PC-3 (cell line): ENCODE data around the gene RAB40C. TPM values are rescaled to one million over a fixed set of nuclear protein-coding genes. Genes with fewer than 3 reads are reported as not detected.

ENCODE experiments used
- ATAC-seq: fragments of 200-7000 bp; cut with Tn5 transposase; 2 replicates; pipeline ENCODE4 v1.9.1; 2020; ENCODE audit warnings: mild to moderate bottlenecking, moderate library complexity
- BruUV-seq: library from RNA; stranded (reverse); fragments of 400-500 nt; replicated peaks from 2 replicates; lab custom pipeline; 2021; lab: Mats Ljungman, UMichigan
- CTCF ChIA-PET: fragments of 300-600 bp; sonication (Branson Sonifier 250); formaldehyde crosslinking; loops from one replicate; lab custom pipeline; 2022; ENCODE audit warnings: antibody characterized with exemption; lab: Charles Lee
- POLR2A ChIA-PET: fragments of 300-600 bp; sonication (Branson Sonifier 250); formaldehyde crosslinking; loops from one replicate; lab custom pipeline; 2022; ENCODE audit warnings: antibody characterized with exemption; ENCODE audit not compliant: unreplicated experiment; lab: Charles Lee
- DNase-seq: peaks from one replicate; pipeline ENCODE4 v3.0.0-alpha.2; 2015
- H2AFZ ChIP-seq: fragments of 300-600 bp; sonication (generic); 2 replicates; pipeline ENCODE4 v1.6.0; 2016; ENCODE audit warnings: antibody characterized with exemption, low read length
- H3F3A ChIP-seq: fragments of 300-600 bp; sonication (generic); one replicate; pipeline ENCODE4 v1.6.0; 2017; ENCODE audit warnings: antibody characterized with exemption, low read length, control low read depth, mild to moderate bottlenecking; ENCODE audit not compliant: unreplicated experiment
- H3K27ac ChIP-seq: fragments of 300-600 bp; sonication (generic); 2 replicates; pipeline ENCODE4 v1.5.1; 2016; ENCODE audit warnings: mild to moderate bottlenecking, low read length
- H3K27me3 ChIP-seq: fragments of 300-600 bp; sonication (generic); 2 replicates; pipeline ENCODE4 v1.6.1; 2016; ENCODE audit warnings: low read length, mixed read lengths
- H3K36me3 ChIP-seq: fragments of 300-600 bp; sonication (generic); 2 replicates; pipeline ENCODE4 v1.6.1; 2016; ENCODE audit warnings: low read depth, mixed run types, low read length, mixed read lengths
- H3K4me1 ChIP-seq: fragments of 300-600 bp; sonication (generic); 2 replicates; pipeline ENCODE4 v1.5.1; 2016; ENCODE audit warnings: low read length; ENCODE audit not compliant: insufficient read depth
- H3K4me2 ChIP-seq: fragments of 300-600 bp; sonication (generic); 2 replicates; pipeline ENCODE4 v1.6.0; 2016; ENCODE audit warnings: low read length
- H3K4me3 ChIP-seq: fragments of 300-600 bp; sonication (generic); 2 replicates; pipeline ENCODE4 v1.5.1; 2016; ENCODE audit warnings: mild to moderate bottlenecking, low read length, mixed read lengths
- H3K79me2 ChIP-seq: fragments of 300-600 bp; sonication (generic); 2 replicates; pipeline ENCODE4 v1.6.1; 2017; ENCODE audit warnings: low read length, mixed read lengths
- H3K9ac ChIP-seq: fragments of 300-600 bp; sonication (generic); 2 replicates; pipeline ENCODE4 v1.6.0; 2016; ENCODE audit warnings: mild to moderate bottlenecking, low read length
- H3K9me2 ChIP-seq: fragments of 300-600 bp; sonication (generic); replicated peaks from 2 replicates; pipeline ENCODE4 v1.6.1; 2016; ENCODE audit warnings: mixed run types, low read length, mixed read lengths
- H3K9me3 ChIP-seq: fragments of 300-600 bp; sonication (generic); 2 replicates; pipeline ENCODE4 v1.6.1; 2016; ENCODE audit warnings: low read length, mixed read lengths
- H4K20me1 ChIP-seq: fragments of 300-600 bp; sonication (generic); 2 replicates; pipeline ENCODE4 v1.6.1; 2016; ENCODE audit warnings: low read length, mixed read lengths
- EZH2 ChIP-seq: fragments of 300-600 bp; sonication (generic); IDR thresholded peaks from one replicate; pipeline ENCODE4 v1.6.1; 2017; ENCODE audit warnings: antibody characterized with exemption, mild to moderate bottlenecking, low read length; ENCODE audit not compliant: unreplicated experiment
- EZH2phosphoT487 ChIP-seq: fragments of 300-600 bp; sonication (generic); IDR thresholded peaks from 2 replicates; pipeline ENCODE4 v1.6.1; 2018; ENCODE audit warnings: mild to moderate bottlenecking, antibody characterized with exemption, low read length, borderline replicate concordance
- intact Hi-C: fragments of 100-400 bp; cut with micrococcal nuclease; formaldehyde crosslinking; loops from 2 replicates; pipeline ENCODE4 v1.9.0; 2023
- total RNA-seq: library from RNA; depleted of rRNA; stranded (reverse); fragments of >200 nt; gene quantifications from 2 replicates; pipeline ENCODE4 v1.2.3, GENCODE V29; 2014
- TF ChIP-seq, protein P1 (sequence below): fragments of 300-600 bp; sonication (generic); conservative IDR thresholded peaks from 2 replicates; pipeline ENCODE4 v1.5.1; 2017; ENCODE audit warnings: antibody characterized with exemption, low read depth, mild to moderate bottlenecking, low read length

RAB40C gene
- total RNA-seq, 1 experiment from 2014 or later, result 19.5 TPM

DNA sequence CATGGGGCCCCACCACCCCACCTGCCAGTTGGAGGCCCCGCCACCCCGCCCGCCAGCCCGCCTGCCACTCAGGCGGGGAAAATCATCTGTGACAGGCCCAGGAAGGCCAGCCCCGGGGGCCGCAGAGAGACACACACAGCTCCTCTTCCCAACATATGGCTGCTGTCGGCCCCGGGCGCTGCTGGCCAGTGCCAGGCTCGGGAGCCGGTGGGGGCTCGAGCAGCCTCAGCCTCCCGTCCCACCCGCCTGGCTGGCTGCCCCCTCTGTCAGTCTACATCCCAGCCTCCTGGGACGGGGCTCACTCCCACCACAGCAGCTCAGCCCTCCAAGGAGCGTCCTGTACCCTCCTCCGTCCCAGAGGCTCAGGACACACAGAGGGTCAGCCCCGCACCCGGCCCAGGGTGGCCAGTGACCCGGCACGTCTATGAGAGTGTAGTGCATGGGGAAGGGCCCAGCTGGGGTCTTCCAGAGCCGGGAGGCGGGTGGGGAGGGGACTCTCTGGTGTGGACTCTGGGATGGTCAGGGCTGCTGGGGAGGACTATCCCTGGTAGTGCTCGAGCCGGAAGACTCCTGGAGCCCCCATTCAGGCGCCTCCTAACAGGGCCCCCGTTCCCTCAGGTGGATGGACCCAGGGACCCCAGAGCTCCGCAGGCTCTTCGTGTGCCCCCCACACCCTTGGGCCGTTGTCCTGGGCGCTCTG is 33.2 kb upstream of the RAB40C start:
- ChIA-PET POLR2A (no interaction called here), CTCF (no interaction called here)
- Histone ChIP-seq H3K27ac (no peak overlapping the region), H3K36me3 (no peaks in the 10 kb centered on the region), H3K9ac (no peak overlapping the region), H4K20me1 (no peaks in the 10 kb centered on the region), H3K27me3 (peaks cover 13% of the 10 kb centered on the region), H3F3A (no peaks in the 10 kb centered on the region), H3K9me2 (no peaks in the 10 kb centered on the region), H2AFZ (no peak overlapping the region), H3K9me3 (no peaks in the 10 kb centered on the region), H3K4me2 (no peak overlapping the region), H3K4me1 (no peaks in the 10 kb centered on the region), H3K79me2 (no peaks in the 10 kb centered on the region), H3K4me3 (no peak overlapping the region)
- DNase-seq, result no peak
- BruUV-seq, result no TSS peak
- TF ChIP-seq, protein P1, sequence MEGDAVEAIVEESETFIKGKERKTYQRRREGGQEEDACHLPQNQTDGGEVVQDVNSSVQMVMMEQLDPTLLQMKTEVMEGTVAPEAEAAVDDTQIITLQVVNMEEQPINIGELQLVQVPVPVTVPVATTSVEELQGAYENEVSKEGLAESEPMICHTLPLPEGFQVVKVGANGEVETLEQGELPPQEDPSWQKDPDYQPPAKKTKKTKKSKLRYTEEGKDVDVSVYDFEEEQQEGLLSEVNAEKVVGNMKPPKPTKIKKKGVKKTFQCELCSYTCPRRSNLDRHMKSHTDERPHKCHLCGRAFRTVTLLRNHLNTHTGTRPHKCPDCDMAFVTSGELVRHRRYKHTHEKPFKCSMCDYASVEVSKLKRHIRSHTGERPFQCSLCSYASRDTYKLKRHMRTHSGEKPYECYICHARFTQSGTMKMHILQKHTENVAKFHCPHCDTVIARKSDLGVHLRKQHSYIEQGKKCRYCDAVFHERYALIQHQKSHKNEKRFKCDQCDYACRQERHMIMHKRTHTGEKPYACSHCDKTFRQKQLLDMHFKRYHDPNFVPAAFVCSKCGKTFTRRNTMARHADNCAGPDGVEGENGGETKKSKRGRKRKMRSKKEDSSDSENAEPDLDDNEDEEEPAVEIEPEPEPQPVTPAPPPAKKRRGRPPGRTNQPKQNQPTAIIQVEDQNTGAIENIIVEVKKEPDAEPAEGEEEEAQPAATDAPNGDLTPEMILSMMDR, result no peak
- TF ChIP-seq EZH2 (no peak), EZH2phosphoT487 (no peak)
- no peak for ATAC-seq
- intact Hi-C loops, result no loop called here

DNA sequence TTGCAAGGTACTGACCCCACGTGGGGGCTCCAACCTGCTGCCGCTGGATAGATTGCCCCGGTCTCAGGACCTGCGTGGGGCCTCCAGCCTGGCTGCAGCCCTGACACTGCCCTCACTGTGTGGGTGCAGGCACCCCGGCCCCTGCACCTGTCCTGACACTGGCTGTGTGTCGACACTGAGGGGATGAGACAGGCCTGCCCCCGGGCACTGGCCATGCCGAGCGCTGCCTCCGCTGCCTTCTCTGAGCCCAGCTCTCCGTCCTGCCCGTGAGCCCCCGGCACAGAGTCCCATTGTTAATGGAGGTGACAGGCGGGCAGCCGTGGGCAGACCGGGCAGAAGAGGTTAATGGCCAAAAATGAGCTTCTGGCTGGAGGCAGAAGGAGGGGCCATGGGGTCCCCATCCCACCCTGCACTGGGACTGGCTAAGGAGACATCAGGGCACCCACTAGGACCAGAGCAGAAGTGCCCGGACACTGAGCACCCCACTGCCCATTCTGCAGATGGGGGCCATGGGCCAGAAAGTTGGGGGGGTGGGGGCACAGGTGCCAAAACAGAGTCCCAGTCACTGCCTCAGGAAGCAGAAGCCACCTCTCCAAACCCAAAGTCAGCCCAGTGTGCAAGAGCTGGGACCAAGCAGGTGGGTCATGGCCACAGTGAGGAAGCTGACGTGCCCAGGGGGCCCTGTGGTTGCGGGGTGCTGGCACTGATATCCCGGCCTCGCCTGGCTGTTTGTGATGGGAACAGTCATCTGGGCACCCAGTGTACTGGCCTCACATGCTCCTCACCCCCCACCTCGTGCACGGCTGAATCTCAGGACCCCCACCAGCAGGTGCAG is 32.2 kb upstream of the RAB40C start:
- ChIA-PET POLR2A (no interaction called here), CTCF (no interaction called here)
- intact Hi-C loops, result no loop called here
- Histone ChIP-seq H3K36me3 (no peaks in the 10 kb centered on the region), H3K9ac (no peak overlapping the region), H4K20me1 (no peaks in the 10 kb centered on the region), H3K9me3 (no peaks in the 10 kb centered on the region), H3K4me1 (no peaks in the 10 kb centered on the region), H3K9me2 (no peaks in the 10 kb centered on the region), H3K27ac (no peak overlapping the region), H3K27me3 (peaks cover 13% of the 10 kb centered on the region), H3K4me2 (no peak overlapping the region), H3K79me2 (no peaks in the 10 kb centered on the region), H3K4me3 (no peak overlapping the region), H3F3A (no peaks in the 10 kb centered on the region), H2AFZ (no peak overlapping the region)
- BruUV-seq, result no TSS peak
- TF ChIP-seq, protein P1, result no peak
- no peak for TF ChIP-seq EZH2
- no peak for TF ChIP-seq EZH2phosphoT487
- ATAC-seq (no peak), DNase-seq (no peak)
